Measurements from ENCODE around the gene IL36A. TPM values are rescaled to one million over a fixed set of nuclear protein-coding genes. Genes with fewer than 3 reads are reported as not detected.

IL36A gene
- total and polyA plus RNA-seq, 2 experiments from 2014 or later: not detected

DNA sequence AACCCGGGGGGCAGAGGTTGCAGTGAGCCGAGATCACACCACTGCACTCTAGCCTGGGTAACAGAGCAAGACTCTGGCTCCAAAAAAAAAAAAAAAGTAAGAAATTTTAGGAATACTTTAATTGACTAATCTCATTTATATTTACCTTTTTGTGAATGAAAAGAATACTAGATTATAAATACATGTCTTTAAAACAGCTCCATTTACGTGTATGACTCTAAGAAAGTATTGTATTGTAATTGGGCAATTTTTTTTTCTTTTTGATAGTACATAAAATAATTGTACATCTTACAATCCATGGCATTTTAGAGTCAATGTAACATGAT lies 8.0 kb downstream of the IL36A start:
- Histone ChIP-seq H3K27me3 (peaks cover 5% of the 10 kb centered on the region), H3K4me2 (no peak overlapping the region)

DNA sequence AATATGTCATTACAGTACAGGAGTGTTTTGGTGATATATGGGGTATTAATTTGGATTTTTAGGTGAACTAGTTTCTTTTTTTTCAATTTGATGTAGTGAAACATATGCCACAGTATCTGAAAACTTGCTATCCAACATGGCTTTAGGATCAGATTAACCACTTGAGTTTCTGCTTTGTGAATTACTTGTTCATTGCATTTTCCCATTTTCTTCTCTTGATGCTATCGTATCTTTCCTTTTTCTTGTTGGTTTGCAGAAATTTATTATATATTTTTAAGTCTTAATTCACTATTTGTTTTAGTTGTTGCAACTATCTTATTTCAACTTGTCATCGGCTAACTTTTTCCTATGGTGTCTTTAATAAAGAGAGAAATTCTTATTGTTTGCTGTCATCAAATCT lies 8.8 kb downstream of the IL36A start:
- 95% methylated on average over 2 of the region's 2 CpGs for WGBS (ENCODE audit: low lambda C conversion rate, missing lambda C conversion rate)
- no peaks in the 10 kb centered on the region for H3K9me2 ChIP-seq (replicated peaks; ENCODE audit: insufficient read depth)
- H4K20me1 ChIP-seq (ENCODE audit: insufficient read depth, poor library complexity, severe bottlenecking): no peaks in the 10 kb centered on the region
- no peak overlapping the region for H3K4me3 ChIP-seq
- no peak overlapping the region for H2AFZ ChIP-seq
- DNase-seq (ENCODE audit: low spot score): no peak
- H3K27ac ChIP-seq: no peak overlapping the region
- H3K4me2 ChIP-seq: no peak overlapping the region
- H3K9me3 ChIP-seq (ENCODE audit: low read depth): no peaks in the 10 kb centered on the region
- no peaks in the 10 kb centered on the region for H3K36me3 ChIP-seq (replicated peaks; ENCODE audit: insufficient read depth, low read depth)
- H3K4me1 ChIP-seq (ENCODE audit: insufficient read depth): no peaks in the 10 kb centered on the region
- peaks cover 5% of the 10 kb centered on the region for H3K27me3 ChIP-seq
- no peak for TF ChIP-seq EZH2 (IDR thresholded peaks at IDR 0.05; ENCODE audit: borderline replicate concordance)
- TF ChIP-seq, protein P1, sequence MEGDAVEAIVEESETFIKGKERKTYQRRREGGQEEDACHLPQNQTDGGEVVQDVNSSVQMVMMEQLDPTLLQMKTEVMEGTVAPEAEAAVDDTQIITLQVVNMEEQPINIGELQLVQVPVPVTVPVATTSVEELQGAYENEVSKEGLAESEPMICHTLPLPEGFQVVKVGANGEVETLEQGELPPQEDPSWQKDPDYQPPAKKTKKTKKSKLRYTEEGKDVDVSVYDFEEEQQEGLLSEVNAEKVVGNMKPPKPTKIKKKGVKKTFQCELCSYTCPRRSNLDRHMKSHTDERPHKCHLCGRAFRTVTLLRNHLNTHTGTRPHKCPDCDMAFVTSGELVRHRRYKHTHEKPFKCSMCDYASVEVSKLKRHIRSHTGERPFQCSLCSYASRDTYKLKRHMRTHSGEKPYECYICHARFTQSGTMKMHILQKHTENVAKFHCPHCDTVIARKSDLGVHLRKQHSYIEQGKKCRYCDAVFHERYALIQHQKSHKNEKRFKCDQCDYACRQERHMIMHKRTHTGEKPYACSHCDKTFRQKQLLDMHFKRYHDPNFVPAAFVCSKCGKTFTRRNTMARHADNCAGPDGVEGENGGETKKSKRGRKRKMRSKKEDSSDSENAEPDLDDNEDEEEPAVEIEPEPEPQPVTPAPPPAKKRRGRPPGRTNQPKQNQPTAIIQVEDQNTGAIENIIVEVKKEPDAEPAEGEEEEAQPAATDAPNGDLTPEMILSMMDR (IDR thresholded peaks at IDR 0.05; ENCODE audit: poor library complexity): no peak
- no peak for TF ChIP-seq EZH2phosphoT487 (IDR thresholded peaks at IDR 0.05; ENCODE audit: low read depth, severe bottlenecking, unreplicated experiment)
- H3K79me2 ChIP-seq: no peaks in the 10 kb centered on the region

More for the DNA sequence above, 8.0 kb downstream of the IL36A start:
- no peaks in the 10 kb centered on the region for H3K36me3 ChIP-seq (replicated peaks; ENCODE audit: insufficient read depth, low read depth)
- DNase-seq (ENCODE audit: low spot score): no peak
- TF ChIP-seq EZH2phosphoT487 (IDR thresholded peaks at IDR 0.05; ENCODE audit: low read depth, severe bottlenecking, unreplicated experiment) (no peak), EZH2 (IDR thresholded peaks at IDR 0.05; ENCODE audit: borderline replicate concordance) (no peak)
- TF ChIP-seq, protein P1 (IDR thresholded peaks at IDR 0.05; ENCODE audit: poor library complexity): no peak
- H3K9me3 ChIP-seq (ENCODE audit: low read depth): no peaks in the 10 kb centered on the region
- 80% methylated on average over 3 of the region's 3 CpGs for WGBS (ENCODE audit: low lambda C conversion rate, missing lambda C conversion rate)
- no peaks in the 10 kb centered on the region for H3K79me2 ChIP-seq
- H3K27ac ChIP-seq: no peak overlapping the region
- H2AFZ ChIP-seq: no peak overlapping the region
- no peaks in the 10 kb centered on the region for H3K9me2 ChIP-seq (replicated peaks; ENCODE audit: insufficient read depth)
- H4K20me1 ChIP-seq (ENCODE audit: insufficient read depth, poor library complexity, severe bottlenecking): no peaks in the 10 kb centered on the region
- no peak overlapping the region for H3K4me3 ChIP-seq
- H3K4me1 ChIP-seq (ENCODE audit: insufficient read depth): no peaks in the 10 kb centered on the region

DNA sequence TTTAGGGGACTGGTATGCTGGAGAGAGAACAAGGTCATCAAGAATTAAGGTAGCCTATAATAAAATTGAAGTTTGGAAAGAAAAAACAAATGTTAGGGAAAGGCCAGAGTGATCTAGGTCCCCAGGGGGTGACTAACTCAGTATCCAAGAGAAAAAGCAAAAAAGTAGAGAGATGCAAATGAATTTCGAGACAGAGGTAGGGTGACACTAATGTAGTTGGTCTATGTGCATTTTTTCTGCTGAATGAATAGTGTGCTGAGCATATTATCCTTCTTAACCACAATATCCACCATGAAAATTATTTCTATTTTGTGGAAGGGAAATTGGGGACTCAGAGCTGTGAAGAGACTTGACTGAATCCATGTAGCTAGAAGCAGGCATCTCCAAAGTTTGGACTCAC lies 9.8 kb downstream of the IL36A start:
- Histone ChIP-seq H3K4me1 (ENCODE audit: insufficient read depth) (no peaks in the 10 kb centered on the region), H3K9me3 (ENCODE audit: low read depth) (no peaks in the 10 kb centered on the region), H4K20me1 (ENCODE audit: insufficient read depth, poor library complexity, severe bottlenecking) (no peaks in the 10 kb centered on the region), H3K36me3 (replicated peaks; ENCODE audit: insufficient read depth, low read depth) (no peaks in the 10 kb centered on the region), H2AFZ (no peak overlapping the region), H3K4me3 (no peak overlapping the region), H3K9me2 (replicated peaks; ENCODE audit: insufficient read depth) (no peaks in the 10 kb centered on the region), H3K27me3 (peaks cover 5% of the 10 kb centered on the region), H3K4me2 (no peak overlapping the region), H3K79me2 (no peaks in the 10 kb centered on the region), H3K27ac (no peak overlapping the region)
- no peak for TF ChIP-seq EZH2phosphoT487 (IDR thresholded peaks at IDR 0.05; ENCODE audit: low read depth, severe bottlenecking, unreplicated experiment)
- TF ChIP-seq EZH2 (IDR thresholded peaks at IDR 0.05; ENCODE audit: borderline replicate concordance): no peak
- TF ChIP-seq, protein P1 (IDR thresholded peaks at IDR 0.05; ENCODE audit: poor library complexity): no peak
- no peak for DNase-seq (ENCODE audit: low spot score)
- WGBS (ENCODE audit: low lambda C conversion rate, missing lambda C conversion rate): 69% methylated on average over 1 of the region's 1 CpG

DNA sequence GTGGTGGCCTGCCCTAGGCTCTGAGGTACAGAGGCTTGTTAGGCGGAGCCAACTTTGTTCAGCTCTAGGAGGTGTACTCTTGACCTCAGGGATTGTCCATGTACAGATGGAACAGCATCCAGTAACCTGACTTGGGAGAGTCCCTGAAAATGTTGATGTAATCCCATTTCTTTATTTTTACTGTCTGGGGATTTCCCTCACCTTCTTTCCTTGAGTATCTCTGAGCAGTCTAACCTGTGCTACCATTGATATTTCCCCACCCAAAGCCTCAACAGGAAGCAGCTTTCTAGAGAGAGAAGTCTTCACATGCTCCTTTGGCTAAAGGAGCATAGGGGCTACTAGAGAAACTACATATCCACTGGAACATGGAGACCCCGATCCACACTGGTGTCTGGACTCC lies 10.4 kb downstream of the IL36A start:
- no peak for DNase-seq (ENCODE audit: low spot score)
- H3K9me3 ChIP-seq (ENCODE audit: low read depth): no peaks in the 10 kb centered on the region
- no peaks in the 10 kb centered on the region for H3K79me2 ChIP-seq
- no peak overlapping the region for H2AFZ ChIP-seq
- H3K4me3 ChIP-seq: no peak overlapping the region
- H3K36me3 ChIP-seq (replicated peaks; ENCODE audit: insufficient read depth, low read depth): no peaks in the 10 kb centered on the region
- WGBS (ENCODE audit: low lambda C conversion rate, missing lambda C conversion rate): 89% methylated on average over 2 of the region's 2 CpGs
- H3K4me2 ChIP-seq: no peak overlapping the region
- TF ChIP-seq EZH2phosphoT487 (IDR thresholded peaks at IDR 0.05; ENCODE audit: low read depth, severe bottlenecking, unreplicated experiment): no peak
- TF ChIP-seq, protein P1 (IDR thresholded peaks at IDR 0.05; ENCODE audit: poor library complexity): no peak
- TF ChIP-seq EZH2 (IDR thresholded peaks at IDR 0.05; ENCODE audit: borderline replicate concordance): no peak
- peaks cover 5% of the 10 kb centered on the region for H3K27me3 ChIP-seq
- no peaks in the 10 kb centered on the region for H3K4me1 ChIP-seq (ENCODE audit: insufficient read depth)
- H3K27ac ChIP-seq: no peak overlapping the region
- no peaks in the 10 kb centered on the region for H3K9me2 ChIP-seq (replicated peaks; ENCODE audit: insufficient read depth)
- H4K20me1 ChIP-seq (ENCODE audit: insufficient read depth, poor library complexity, severe bottlenecking): no peaks in the 10 kb centered on the region

Measured in hepatocyte (in vitro differentiated cells).